NCI-H2171 treated with DMSO at 0.1 percent for 48 hours (cell line): Measurements from ENCODE around the gene STAT4.

Source experiments
- DNase-seq: peaks from one replicate; lab custom pipeline; 2025; lab: John Stamatoyannopoulos, UW

Gene STAT4

DNA sequence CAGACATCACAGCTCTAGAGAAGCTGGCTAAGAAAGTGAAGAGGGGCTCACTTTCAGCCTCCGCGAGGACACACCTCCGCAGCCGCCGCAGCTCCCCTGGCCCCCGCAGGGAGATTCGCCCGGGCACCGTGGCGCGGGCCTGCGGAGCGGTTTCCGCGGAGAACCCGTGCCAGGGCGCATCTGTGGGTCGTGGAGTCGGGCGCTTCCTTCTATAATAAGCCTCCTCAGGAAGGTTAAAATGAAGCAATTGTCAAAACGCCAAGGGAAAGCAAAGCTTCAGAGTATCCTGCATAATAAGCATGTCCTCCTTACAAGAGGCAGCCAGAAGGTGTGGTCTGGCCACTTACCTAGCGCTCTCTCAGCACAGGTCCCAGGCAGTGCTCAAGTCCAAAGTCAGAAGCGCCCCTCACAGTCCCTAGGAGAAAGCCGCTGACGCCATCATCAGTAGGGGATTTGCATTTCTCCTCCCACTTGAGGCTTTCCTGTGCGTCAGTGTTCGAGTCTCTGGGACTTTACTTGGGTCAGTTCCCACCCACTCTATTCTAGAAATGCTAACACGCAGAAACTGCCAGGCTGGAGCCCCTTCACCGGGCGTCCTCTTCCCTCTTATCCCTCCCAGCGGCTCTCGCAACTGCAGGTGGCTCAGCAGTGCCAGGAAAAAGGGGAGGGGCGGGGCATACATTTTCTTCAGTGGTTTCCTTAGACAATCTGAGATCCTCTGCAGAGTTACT lies at the start of gene STAT4:
Gene STAT4, minus strand, starts transcription at position 395 of the 731 bp plus-strand sequence. CDS start 2,791 bp downstream, outside the sequence.
- DNase-seq = peak; percentile 41

DNA sequence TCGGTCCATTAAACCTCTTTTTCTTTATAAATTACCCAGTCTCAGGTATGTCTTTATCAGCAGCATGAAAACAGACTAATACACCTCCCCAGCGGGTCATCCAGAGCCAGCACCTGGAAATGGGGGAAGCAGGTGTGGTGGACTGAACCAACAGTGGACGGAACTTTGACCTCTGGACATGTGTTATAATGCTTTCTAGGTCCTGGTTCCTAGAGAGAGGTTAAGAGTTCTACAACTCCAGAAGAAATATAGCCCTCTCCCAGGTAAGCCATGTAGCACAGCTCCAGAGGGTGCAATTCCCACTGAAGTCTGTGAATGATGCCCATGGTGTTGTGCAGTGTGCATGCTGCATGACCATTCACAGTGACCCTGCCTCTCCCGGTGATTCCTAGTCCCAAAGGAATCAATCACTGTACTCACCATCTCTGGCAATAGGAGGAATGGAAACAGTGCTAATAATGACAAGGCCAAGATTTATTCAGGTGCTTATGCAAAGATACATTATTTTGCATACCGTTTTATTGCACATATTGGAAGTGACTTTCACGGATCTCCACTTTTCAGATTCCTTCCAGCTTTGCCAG lies 49.2 kb upstream of the STAT4 start:
- no peak for DNase-seq

DNA sequence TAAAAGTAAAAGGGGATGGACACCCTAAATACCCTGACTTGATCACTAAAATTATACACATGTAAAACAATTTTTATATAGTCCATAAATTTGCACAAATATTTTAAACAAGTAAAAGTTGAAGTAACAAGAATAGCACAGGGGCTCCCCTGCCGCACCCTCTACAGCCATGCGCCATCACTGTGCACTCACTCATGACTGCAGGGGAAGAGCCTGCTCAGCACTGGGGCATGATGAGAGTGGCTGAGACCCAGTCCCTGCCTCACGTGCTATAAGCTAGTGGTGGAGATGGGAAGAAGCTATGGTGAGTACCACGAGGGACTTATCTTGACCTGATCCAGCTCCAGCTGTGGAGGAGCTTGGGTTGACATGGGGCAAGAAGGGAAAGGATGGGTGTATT lies 47.5 kb upstream of the STAT4 start:
- DNase-seq = no peak

- DNase-seq = no peak
Measured at GRCh38 chr2:191197096-191197495, 46.3 kb upstream of the STAT4 start.

- no peak for DNase-seq
Measured at GRCh38 chr2:191195021-191195420, 44.2 kb upstream of the STAT4 start.

GRCh38 chr2:191190861-191191552 lies 40.2 kb upstream of the STAT4 start:
- DNase-seq = no peak

DNA sequence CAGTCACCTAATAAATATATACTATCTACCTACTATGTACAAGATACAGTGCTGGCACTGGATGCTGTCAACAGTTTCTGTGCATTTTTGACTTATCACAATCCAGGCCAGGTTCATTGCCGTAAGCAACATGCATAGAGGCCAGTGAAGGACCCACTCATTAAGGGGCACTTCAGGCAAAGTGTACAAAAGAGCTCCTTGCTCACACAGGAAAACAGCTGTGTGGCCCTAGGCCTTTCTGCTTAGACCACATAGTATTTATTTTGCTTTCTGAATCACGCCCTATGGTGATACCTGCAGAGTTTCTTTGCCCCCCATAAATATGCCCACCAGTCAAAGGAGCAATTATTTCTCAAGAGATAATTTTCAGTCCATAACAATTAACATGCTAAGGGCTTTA lies 39.6 kb upstream of the STAT4 start:
- DNase-seq = no peak

DNA sequence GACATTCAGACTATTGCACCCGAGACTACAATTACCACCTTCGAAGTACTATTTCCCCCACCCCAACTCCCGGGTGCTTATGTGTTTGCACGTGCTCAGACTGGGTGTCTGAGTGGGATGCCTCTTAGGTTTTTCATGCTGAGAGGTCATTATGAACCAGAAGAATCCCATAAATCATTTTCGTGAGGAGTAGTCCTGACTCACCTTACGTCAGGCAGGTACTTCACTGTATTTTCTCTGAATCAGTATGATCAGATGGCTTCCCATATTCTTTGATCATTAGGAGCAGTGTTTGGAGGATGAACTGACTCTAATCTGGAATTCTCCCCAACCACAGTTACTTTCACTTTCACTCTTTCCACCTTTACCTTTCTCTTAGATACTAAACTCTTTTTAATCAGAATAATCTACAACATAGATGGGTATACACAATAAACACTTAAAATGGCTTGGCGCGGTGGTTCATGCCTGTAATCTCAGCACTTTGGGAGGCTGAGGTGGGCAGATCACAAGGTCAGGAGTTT lies 38.4 kb upstream of the STAT4 start:
- DNase-seq = no peak

DNA sequence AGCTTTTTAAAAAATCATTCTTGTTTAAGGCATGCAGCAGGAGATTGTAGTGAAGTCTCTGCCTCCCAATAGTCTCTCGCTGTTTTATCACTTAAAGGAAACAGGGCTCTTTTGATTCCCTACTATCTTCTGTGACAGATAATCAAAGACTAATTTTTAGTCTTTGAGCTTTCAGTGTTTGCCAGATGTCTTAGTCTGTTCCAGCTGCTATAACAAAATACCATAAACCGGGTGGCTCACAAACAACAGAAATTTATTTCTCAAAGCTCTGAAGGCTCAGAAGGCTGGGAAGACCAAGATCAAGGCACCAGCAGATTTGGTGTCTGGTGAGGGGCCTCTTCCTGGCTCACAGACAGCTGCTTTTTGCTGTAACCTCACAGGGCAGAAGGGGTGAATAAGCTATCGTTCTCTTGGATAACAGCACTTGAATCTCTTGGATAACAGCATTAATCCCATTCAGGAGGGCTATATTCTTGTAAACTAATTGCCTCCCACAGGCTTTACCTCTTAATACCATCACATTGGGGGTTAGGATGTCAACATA lies 37.8 kb upstream of the STAT4 start:
- no peak for DNase-seq

DNA sequence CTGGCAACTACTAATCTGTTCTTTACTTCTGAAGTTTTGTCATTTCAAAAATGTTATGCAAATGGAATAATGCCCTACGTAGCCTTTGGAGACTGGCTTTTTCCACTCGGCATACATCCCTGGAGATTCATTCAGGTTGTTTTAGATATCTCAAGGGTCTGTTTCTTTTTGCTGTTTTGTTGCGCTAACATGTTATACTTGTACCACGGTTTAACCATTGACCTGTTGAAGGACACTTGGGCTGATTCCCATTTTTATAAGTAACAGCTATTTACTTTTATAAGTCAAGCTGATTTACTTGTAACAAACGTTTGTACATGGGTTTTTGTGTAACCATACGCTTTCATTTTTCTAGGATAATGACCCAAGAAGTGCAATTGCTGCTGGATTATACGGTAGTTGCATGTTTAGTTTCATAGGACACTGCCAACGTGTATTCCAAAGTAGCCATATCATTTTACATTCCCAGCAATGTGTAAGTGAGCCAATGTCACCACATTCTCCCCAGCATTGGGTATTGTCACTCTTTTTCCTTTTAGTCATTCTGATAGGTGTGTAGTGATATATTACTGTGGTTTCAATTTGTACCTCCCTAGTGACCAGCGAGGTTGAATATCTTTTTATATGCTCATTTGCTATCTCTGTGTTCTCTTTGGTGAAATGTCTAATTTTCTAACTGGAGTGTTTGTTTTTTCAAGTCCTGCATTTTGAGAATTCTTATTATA lies 36.5 kb upstream of the STAT4 start:
- no peak for DNase-seq

GRCh38 chr2:191184457-191184856 lies 33.7 kb upstream of the STAT4 start:
- DNase-seq = no peak

- DNase-seq = no peak
Measured at GRCh38 chr2:191183516-191183915, 32.7 kb upstream of the STAT4 start.

- no peak for DNase-seq
Measured at GRCh38 chr2:191183081-191183480, 32.3 kb upstream of the STAT4 start.

GRCh38 chr2:191180713-191181112 lies 29.9 kb upstream of the STAT4 start:
- no peak for DNase-seq

DNA sequence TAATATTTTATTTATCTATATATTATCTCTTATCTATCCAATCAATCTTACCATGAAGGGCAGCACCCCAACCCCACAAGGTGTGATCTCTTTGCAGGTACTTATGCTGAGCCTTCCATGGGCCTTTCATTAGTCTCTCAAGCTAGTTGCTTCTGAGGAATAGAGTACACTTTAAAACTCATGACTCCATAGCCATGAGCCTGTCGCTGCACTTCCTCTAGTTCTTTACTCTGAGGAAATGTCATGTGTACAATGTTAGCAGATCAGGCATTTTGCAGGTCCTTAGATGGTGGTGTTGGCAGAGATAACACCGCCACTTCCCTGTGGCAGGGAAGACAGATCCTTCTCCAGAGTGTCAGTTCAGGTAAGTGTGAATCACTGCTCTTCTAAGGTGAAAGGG lies 29.5 kb upstream of the STAT4 start:
- DNase-seq = no peak

DNA sequence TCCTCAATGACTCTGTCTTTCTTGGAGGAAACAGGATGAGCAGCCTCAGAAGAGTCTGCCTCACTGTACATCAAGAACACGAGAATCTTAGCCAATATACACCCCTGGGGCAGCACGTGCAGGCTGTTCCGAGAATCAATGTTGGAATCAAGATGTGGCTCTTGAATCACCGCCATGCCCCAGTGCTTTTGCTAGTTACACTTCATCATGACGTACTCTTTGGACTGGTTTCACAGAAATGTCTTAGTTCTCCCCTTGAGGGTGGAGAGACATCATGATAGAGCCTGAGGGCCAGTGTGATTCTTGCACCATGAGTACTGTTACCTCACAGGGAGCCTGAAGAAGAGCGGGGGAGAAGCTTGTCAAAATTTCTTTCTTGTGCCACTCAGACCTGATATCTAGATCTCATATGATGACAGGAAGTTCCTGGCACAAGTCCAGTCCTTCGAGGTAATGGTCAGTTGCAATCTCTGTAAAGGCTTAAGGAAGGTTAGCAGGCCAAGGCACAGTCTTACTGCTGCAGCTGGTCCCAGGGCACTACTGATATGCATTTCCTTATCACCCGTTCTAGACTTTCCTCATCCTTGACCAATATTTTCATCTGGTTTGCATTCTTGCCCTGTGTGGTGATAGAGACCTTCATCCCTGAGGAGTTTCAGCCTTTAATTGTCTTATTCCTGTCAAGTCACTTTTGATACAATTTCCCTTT lies 28.2 kb upstream of the STAT4 start:
- no peak for DNase-seq

DNA sequence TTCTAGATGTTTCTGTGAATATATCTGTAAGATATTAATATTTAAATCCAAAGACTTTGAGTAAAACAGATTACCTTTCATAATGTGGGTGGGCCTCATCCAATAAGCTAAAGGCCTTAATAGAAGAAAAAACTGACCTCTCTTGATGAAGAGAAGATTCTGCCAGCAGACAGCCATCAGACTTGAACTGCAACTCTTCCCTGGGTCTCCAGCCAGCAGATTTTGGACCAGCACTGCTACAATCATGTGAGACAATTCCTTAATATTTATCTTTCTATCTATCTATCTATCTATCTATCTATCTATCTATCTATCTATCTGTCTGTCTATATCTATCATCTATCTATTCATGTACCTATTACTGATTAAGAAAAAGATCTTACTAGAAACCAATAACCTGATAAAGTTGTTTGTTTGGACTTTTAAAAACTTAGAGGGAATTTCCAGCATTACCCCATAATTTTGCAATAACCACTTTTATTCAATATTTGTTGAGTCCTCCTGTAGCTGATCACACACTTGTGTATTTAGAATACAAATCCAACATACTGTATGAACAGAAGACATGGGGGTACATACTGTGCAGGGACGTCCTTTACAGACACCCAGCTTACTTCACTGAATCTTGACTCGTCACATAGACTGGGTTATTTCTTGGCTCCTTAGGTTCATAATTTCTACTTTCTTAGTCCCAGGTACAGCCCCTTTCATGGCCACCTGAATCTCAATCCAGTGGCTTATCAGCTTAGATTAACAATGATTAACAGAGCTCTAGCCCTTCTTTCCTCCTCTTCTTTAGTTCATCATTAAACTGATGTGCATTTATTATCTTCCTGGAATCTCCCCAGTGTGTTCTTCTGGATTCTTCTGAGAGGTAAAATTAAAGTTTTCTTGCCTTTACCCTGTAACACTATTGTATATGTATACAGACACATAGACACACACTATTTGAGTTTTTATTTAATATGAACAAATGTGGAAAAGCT lies 27.2 kb upstream of the STAT4 start:
- no peak for DNase-seq

GRCh38 chr2:191176801-191177438 lies 26.1 kb upstream of the STAT4 start:
- DNase-seq = no peak

GRCh38 chr2:191176305-191176704 lies 25.5 kb upstream of the STAT4 start:
- no peak for DNase-seq

DNA sequence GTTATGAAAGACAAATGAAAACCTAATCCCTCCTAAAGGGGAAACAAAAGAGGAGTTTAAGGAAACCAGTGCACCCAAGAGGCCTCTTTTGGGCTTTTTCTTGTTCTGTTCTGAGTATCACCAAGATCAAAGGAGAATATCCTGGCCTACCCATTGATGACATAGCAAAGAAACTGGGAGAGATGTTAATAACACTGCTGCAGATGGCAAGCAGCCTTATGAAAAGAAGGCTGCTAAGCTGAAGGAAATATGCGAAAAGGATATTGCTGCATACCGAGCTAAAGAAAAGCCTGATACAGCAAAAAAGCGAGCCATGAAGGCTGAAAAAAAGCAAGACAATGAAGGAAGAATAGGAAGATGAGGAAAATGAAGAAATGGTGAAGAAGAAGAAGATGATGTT lies 23.6 kb upstream of the STAT4 start:
- DNase-seq = no peak
